PFSK-1 (cell line): ENCODE results near the gene MYH9.

Experiments
- POLR2AphosphoS5 ChIP-seq: IDR thresholded peaks from 2 replicates; pipeline ENCODE4 v1.6.1; 2012; ENCODE audit warnings: low read depth, mild to moderate bottlenecking, control low read depth, low read length, moderate library complexity
- SIN3A ChIP-seq: IDR thresholded peaks from 2 replicates; pipeline ENCODE4 v1.6.1; 2012; ENCODE audit warnings: mild to moderate bottlenecking, low read length, moderate library complexity, borderline replicate concordance; ENCODE audit not compliant: insufficient read depth
- TAF1 ChIP-seq: IDR thresholded peaks from 2 replicates; pipeline ENCODE4 v1.6.1; 2012; ENCODE audit warnings: low read length, control low read depth, borderline replicate concordance; ENCODE audit not compliant: insufficient read depth
- TF ChIP-seq, protein P1 (sequence below), 2 experiments: IDR thresholded peaks; 2 replicates each; pipeline versions ENCODE4 v1.6.1 to v1.8.0; 2011 to 2012; ENCODE audit warnings: low read depth in 2 of 2, low read length in 2 of 2, control low read depth in 1 of 2, inconsistent platforms in 1 of 2, mild to moderate bottlenecking in 1 of 2, moderate library complexity in 1 of 2; ENCODE audit not compliant: insufficient read depth in 1 of 2

DNA sequence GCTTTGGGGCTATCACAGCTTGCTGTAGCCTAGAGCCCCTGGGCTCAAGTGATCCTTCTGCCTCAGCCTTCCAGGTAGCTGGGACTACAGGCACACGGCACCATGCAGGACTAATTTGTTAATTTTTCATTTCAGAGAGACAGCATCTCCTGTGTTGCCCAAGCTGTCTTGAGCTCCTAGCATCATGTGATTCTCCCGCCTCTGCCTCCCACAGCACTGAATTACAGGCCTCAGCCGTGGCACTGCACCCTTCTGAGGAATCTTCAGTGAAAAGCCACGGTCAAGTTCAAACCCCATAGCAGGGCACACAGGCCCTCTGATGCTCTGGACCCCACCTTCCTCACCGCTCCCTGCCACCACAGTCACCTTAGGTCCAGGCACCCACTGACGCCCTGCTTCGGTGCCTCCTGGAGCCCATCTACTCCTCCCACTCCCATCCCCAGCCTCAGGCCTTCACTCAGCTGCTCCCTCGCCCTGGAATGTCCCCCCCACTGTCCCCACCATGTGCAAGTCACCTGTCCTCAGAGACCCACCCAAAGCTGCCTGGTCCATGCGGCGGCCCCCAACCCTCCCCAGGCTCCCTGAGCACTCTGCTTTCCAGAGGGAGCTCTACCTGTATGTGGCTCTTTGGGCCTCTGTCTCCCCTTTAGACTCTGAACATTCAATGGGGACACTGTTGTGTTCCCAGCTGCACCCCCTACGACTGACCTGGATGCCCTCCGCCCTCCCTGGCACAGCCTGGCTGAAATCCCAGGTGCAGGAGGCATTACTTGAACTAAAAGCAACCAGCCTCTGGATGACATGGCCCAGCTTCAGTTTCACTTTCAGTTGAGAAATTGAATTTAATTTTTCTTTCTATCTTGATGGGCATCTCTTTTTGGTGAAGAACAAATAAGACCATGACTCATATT is 150.1 kb downstream of the MYH9 start:
- TF ChIP-seq POLR2AphosphoS5 (no peak), SIN3A (no peak), TAF1 (no peak)
- TF ChIP-seq, protein P1, sequence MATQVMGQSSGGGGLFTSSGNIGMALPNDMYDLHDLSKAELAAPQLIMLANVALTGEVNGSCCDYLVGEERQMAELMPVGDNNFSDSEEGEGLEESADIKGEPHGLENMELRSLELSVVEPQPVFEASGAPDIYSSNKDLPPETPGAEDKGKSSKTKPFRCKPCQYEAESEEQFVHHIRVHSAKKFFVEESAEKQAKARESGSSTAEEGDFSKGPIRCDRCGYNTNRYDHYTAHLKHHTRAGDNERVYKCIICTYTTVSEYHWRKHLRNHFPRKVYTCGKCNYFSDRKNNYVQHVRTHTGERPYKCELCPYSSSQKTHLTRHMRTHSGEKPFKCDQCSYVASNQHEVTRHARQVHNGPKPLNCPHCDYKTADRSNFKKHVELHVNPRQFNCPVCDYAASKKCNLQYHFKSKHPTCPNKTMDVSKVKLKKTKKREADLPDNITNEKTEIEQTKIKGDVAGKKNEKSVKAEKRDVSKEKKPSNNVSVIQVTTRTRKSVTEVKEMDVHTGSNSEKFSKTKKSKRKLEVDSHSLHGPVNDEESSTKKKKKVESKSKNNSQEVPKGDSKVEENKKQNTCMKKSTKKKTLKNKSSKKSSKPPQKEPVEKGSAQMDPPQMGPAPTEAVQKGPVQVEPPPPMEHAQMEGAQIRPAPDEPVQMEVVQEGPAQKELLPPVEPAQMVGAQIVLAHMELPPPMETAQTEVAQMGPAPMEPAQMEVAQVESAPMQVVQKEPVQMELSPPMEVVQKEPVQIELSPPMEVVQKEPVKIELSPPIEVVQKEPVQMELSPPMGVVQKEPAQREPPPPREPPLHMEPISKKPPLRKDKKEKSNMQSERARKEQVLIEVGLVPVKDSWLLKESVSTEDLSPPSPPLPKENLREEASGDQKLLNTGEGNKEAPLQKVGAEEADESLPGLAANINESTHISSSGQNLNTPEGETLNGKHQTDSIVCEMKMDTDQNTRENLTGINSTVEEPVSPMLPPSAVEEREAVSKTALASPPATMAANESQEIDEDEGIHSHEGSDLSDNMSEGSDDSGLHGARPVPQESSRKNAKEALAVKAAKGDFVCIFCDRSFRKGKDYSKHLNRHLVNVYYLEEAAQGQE (IDR thresholded peaks at IDR 0.05; ENCODE audit: insufficient read depth in 1 of 2, low read depth in 2 of 2, low read length in 2 of 2) = no peak
